ENCODE measurements around the gene KDM3A. TPM values are rescaled to one million over a fixed set of nuclear protein-coding genes. Genes with fewer than 3 reads are reported as not detected.

KDM3A gene
- total RNA-seq, 8 experiments from 2014 or later = 25.0 to 132 (median 57.8) TPM

DNA sequence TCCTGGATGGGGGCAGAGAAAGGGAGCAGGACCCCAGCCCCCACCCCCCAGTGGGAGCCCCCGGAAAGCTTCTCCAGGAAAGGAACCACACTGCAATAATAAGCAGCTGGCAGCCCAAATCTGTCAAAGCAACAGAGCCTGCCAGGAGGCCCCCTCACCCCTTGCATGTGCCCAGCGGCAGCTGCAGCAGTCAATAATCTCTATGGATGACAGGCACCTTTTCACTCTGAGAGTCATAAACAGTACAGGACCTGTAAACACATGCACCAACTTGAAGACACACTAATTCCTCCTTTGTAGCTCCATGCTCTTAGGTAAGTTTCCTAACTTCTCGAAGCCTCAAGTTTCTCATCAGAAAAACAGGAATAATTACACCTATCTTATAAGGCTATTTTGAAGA, 26.2 kb upstream of the KDM3A start:
- in situ Hi-C loops (cut with MboI; ENCODE audit: low pct_unique_long_range_greater_than_20kb in 2 of 9, low sequenced_read_pairs in 9 of 9, unreplicated experiment in 9 of 9) = no loop called here
- WGBS, 10 experiments = 0 to 82% (median 33%) methylated on average over 1 to 3 of the region's 3 CpGs; no CpG with 5 or more reads in 4 of the 10 experiments
- H3K4me3 ChIP-seq = no peak overlapping the region
- H3K27ac ChIP-seq = no peak overlapping the region
- peaks cover 8 to 11% of the 10 kb centered on the region in 2 donors for H3K4me1 ChIP-seq (replicated peaks in 1 of 2)
- peak in 5 of 8 experiments; percentile 40 to 67 (median 46) for ATAC-seq (replicated peaks in 6 of 8)

DNA sequence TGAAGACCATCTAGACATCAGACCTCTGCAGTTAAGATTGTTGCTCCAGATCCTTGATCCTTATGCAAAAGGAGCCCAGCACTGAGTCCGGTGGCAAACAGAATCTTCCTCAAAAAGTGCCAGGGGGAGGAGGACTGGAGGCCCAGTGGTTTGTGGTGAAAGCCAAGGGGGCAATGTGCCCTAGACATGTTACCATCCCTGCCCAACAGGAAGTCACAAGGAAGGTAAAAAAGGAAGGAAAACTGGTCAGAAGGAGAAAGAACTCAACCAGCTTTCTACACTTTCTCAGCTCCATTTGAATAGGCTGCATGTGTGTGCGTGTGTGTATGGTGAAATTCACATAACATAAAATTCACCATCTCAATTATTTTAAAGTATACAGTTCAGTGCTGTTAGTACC, 25.0 kb upstream of the KDM3A start:
- WGBS, 10 experiments = 43 to 100% (median 64%) methylated on average over 1 to 2 of the region's 2 CpGs; no CpG with 5 or more reads in 5 of the 10 experiments
- in situ Hi-C loops (cut with MboI; ENCODE audit: low pct_unique_long_range_greater_than_20kb in 2 of 9, low sequenced_read_pairs in 9 of 9, unreplicated experiment in 9 of 9) = no loop called here
- ATAC-seq (replicated peaks in 6 of 8) = no peak

DNA sequence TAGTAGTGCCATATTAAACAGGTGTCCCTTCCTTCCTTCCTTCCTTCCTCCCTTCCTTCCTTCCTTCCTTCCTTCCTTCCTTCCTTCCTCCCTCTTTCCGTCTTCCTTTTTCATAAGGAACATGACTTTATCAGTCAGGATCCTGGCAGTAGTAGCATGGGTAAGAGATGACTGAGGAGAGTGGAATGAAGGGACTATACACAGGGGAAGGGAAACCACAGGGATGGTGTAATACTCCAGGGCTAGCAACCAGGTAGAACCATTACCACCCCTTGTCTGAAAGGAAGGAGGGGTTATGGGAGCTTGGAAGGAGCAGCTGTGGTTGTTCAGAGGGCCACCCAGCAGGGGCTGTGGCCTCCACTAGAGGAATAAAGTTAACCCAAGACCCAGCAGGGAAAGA, 23.2 kb upstream of the KDM3A start:
- in situ Hi-C loops (cut with MboI; ENCODE audit: low pct_unique_long_range_greater_than_20kb in 2 of 9, low sequenced_read_pairs in 9 of 9, unreplicated experiment in 9 of 9) = no loop called here
- no peak overlapping the region for H3K4me3 ChIP-seq
- H3K4me1 ChIP-seq (replicated peaks in 1 of 2) = peaks cover 8 to 11% of the 10 kb centered on the region in 2 donors
- no peak for ATAC-seq (replicated peaks in 6 of 8)
- WGBS, 10 experiments = no CpG with 5 or more reads among the region's 1 CpG
- no peak overlapping the region for H3K27ac ChIP-seq

More for the DNA sequence above, 25.0 kb upstream of the KDM3A start:
- no peak overlapping the region for H3K4me3 ChIP-seq
- H3K27ac ChIP-seq = no peak overlapping the region
- H3K4me1 ChIP-seq (replicated peaks in 1 of 2) = peaks cover 8 to 11% of the 10 kb centered on the region in 2 donors

DNA sequence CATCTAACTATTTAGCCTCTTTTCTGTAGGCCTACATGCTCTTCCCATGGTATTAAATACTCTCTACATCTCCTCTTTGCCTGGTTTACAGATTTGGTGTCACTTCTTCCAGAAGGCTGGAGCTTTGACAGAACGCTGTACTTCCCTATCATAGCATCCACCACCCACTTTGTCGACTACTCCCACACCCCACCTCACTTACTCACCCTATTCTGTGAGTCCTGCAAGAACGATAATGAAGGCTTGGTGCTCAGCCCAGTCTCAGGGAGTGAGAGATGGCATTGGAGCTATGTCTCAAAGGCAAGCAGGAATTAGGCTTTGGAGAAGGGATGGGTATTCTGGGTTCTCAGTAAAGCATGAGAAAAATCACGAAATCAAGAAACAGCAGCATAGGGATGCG, 20.3 kb upstream of the KDM3A start:
- in situ Hi-C loops (cut with MboI; ENCODE audit: low pct_unique_long_range_greater_than_20kb in 2 of 9, low sequenced_read_pairs in 9 of 9, unreplicated experiment in 9 of 9) = no loop called here
- Histone ChIP-seq H3K27ac (no peak overlapping the region), H3K4me1 (replicated peaks in 1 of 2) (no peaks in the 10 kb centered on the region), H3K4me3 (no peak overlapping the region)
- 0 to 100% (median 81%) methylated on average over 1 to 4 of the region's 5 CpGs; no CpG with 5 or more reads in 1 of the 10 experiments for WGBS, 10 experiments
- ATAC-seq (replicated peaks in 6 of 8) = peak in 1 of 8 experiments; percentile 46

DNA sequence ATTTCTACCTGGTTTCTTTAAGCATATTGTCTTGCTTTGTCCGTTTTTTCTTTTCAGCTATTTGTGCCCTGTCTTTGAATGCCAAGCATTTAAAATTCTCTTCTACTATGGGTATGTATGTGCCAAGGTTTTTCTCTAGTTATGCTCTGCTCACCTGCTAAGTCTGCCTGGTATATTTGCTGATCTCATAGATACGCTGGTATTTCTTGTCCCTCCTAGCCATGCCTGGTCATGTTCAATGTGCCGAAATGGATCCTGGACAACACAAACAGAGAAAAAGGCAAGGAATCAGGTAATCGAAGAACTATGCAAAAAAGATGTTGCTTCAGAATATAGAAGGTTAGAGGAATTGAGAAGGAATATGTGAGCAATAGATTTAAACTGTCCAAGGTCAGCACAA, 14.9 kb upstream of the KDM3A start:
- whole genome bisulfite sequencing, 10 experiments = 39 to 100% (median 77%) methylated on average over 1 to 4 of the region's 4 CpGs
- in situ Hi-C loops (cut with MboI; ENCODE audit: low pct_unique_long_range_greater_than_20kb in 2 of 9, low sequenced_read_pairs in 9 of 9, unreplicated experiment in 9 of 9) = no loop called here
- H3K4me1 ChIP-seq (replicated peaks in 1 of 2) = no peaks in the 10 kb centered on the region
- H3K27ac ChIP-seq = no peak overlapping the region
- no peak overlapping the region for H3K4me3 ChIP-seq
- no peak for ATAC-seq (replicated peaks in 6 of 8)

DNA sequence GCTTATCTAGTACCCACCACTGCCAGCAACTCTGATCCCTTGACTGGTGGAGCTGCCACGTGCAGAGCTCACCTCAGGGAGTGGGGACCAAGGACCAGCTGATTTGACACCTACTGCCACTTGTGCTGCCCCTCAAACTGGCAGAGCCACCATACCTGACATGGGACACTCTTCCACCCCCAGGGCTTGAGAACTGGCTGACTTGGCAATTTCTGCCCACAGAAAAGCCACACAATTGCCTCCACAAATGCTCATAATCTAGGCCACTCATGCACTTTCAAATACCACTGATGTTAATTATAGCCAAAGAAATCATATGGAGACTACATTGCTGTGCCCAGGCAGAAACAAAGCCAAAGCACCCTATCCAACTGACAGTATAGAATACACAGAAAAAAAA, 11.8 kb upstream of the KDM3A start:
- in situ Hi-C loops (cut with MboI; ENCODE audit: low pct_unique_long_range_greater_than_20kb in 2 of 9, low sequenced_read_pairs in 9 of 9, unreplicated experiment in 9 of 9) = no loop called here
- Histone ChIP-seq H3K4me3 (no peak overlapping the region), H3K4me1 (replicated peaks in 1 of 2) (no peaks in the 10 kb centered on the region), H3K27ac (no peak overlapping the region)
- WGBS, 10 experiments = 33 to 67% methylated on average over 1 of the region's 1 CpG; no CpG with 5 or more reads in 8 of the 10 experiments
- ATAC-seq (replicated peaks in 6 of 8) = no peak

DNA sequence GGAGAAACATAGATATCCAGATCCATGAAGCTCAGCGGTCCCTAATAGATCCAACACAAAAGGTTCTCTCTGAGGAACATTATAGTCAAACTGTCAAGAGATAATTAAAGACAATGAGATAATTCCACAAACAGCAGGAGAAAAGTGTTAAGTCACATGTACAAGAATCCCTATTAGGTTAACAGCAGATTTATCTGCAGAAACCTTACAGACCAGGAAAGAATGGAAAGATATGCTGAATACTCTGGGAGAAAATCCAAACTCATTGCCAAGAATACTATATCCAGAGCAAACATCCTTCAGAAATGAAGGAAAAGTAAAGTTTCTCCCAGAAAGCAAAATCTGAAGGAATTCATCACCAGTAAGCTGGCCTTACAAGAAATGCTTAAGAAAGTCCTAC, 10.8 kb upstream of the KDM3A start:
- WGBS, 10 experiments = 50 to 100% (median 94%) methylated on average over 1 of the region's 1 CpG; no CpG with 5 or more reads in 2 of the 10 experiments
- no peak for ATAC-seq (replicated peaks in 6 of 8)
- in situ Hi-C loops (cut with MboI; ENCODE audit: low pct_unique_long_range_greater_than_20kb in 2 of 9, low sequenced_read_pairs in 9 of 9, unreplicated experiment in 9 of 9) = no loop called here

DNA sequence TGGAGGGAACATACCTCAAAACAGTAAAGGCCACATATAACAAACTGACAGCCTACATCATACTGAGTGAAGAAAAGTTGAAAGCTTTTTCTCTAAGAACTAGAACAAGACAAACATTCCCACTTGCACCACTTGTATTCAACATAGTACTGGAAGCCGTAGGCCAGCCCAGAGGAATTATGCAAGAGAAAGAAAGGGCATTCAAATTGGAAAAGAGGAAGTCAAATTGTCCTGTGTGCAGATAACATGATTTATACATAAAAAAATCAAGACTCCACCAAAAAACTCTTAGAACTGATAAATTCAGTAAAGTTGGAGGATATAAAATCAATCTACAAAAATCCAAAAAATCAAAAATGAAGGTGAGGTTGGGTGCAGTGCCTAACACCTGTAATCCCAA, 8.0 kb upstream of the KDM3A start:
- Histone ChIP-seq H3K27ac (no peak overlapping the region), H3K4me3 (no peak overlapping the region), H3K4me1 (replicated peaks in 1 of 2) (no peaks in the 10 kb centered on the region)
- ATAC-seq (replicated peaks in 6 of 8) = no peak
- WGBS, 10 experiments = 40 to 100% (median 79%) methylated on average over 1 of the region's 1 CpG; no CpG with 5 or more reads in 4 of the 10 experiments
- in situ Hi-C loops (cut with MboI; ENCODE audit: low pct_unique_long_range_greater_than_20kb in 2 of 9, low sequenced_read_pairs in 9 of 9, unreplicated experiment in 9 of 9) = no loop called here

More for the DNA sequence above, 10.8 kb upstream of the KDM3A start:
- H3K27ac ChIP-seq = no peak overlapping the region
- H3K4me1 ChIP-seq (replicated peaks in 1 of 2) = no peaks in the 10 kb centered on the region
- H3K4me3 ChIP-seq = no peak overlapping the region

DNA sequence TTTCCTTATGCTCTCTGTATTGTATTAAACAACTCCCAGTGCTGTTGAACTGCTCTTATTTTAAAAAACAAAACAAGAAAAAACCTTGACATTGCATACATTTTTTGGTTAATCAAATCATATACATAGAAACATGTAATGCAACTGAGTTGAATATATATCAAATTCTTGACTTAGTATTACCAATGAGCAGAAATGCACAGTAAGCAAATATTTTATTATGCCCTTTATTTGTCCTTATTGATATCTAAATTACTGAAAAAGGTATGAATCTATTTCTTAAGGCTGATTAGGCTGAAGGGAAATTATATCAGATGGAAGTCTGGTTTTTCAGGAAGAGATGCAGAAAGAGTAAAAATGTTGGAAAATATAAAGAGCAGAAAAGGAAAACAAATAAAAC, 6.9 kb upstream of the KDM3A start:
- ATAC-seq (replicated peaks in 6 of 8) = no peak
- Histone ChIP-seq H3K4me1 (replicated peaks in 1 of 2) (no peaks in the 10 kb centered on the region), H3K4me3 (no peak overlapping the region), H3K27ac (no peak overlapping the region)
- in situ Hi-C loops (cut with MboI; ENCODE audit: low pct_unique_long_range_greater_than_20kb in 2 of 9, low sequenced_read_pairs in 9 of 9, unreplicated experiment in 9 of 9) = no loop called here

DNA sequence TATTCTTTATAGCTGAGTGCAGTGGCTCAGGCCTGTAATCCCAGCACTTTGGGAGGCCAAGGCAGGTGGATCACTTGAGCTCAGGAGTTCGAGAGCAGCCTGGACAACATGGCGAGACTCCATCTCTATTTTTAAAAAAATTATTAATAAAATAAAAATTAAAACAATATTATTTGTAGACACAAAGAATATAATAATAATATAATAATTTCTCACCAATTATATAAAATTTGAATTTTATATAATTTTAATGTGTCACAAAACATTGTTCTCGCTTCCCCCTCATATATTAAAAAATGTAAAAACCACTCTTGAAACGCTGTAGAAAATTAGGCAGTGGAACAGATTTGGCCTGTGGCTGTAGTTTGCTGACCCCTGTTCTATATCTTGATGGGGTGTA, 5.6 kb upstream of the KDM3A start:
- no peak for ATAC-seq (replicated peaks in 6 of 8)
- Histone ChIP-seq H3K4me3 (no peak overlapping the region), H3K4me1 (replicated peaks in 1 of 2) (no peaks in the 10 kb centered on the region), H3K27ac (no peak overlapping the region)
- in situ Hi-C loops (cut with MboI; ENCODE audit: low pct_unique_long_range_greater_than_20kb in 2 of 9, low sequenced_read_pairs in 9 of 9, unreplicated experiment in 9 of 9) = no loop called here
- 40 to 100% (median 60%) methylated on average over 1 to 4 of the region's 4 CpGs for WGBS, 10 experiments

DNA sequence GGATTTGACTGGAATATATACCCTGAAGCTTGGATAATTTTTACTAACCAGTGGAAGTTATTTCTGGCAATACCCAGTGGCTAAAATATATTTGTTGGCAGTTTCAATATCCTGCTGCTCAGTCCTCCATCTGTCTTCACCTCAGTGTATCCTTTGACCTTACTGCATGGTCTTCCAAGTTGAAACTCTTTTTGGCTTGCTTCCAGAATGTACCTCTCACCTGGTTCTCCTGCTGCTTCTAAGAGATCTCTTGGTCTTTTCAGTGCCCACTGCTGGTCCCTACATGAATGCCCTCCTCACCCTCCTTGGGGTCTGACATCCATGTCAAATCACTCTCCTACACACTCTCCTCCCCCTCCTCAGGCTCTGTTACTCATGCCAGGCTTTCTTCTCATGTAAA, 4.8 kb upstream of the KDM3A start:
- H3K27ac ChIP-seq = no peak overlapping the region
- in situ Hi-C loops (cut with MboI; ENCODE audit: low pct_unique_long_range_greater_than_20kb in 2 of 9, low sequenced_read_pairs in 9 of 9, unreplicated experiment in 9 of 9) = no loop called here
- no peaks in the 10 kb centered on the region for H3K4me1 ChIP-seq (replicated peaks in 1 of 2)
- ATAC-seq (replicated peaks in 6 of 8) = no peak
- no peak overlapping the region for H3K4me3 ChIP-seq

DNA sequence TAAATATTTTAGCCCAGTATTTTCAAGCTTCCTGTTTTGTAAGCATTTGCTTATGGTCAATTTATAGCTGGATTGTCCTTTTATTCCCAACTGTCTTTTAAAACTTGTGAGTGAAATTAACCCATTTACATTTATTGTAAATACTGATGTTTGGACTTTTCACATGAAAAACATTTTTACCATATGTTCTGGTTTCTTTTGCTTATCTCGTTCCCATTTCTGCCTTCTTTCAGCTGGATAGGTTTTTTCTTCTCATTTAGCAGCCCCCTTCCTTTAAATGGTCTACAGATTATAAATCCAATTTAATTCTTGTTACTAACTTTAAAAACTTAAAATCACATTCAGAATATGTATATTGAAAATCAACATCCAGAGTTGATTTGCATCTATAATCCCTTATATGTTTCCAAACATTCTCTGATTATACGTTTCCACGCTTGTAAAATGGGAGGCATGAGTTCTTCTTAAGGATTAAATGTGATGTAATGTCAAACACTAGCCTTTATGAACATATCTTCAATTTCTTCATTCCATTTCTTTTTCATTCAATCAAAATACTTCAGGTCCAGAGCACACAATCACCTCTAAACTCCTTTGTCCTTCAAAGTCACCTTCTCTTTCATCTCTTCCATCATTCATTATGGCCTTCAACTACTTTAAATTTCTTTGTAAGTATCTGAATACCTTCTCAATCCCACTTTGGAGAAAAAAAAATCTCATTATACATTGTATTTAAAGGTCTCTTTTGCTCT, 1.1 kb upstream of the KDM3A start:
- in situ Hi-C loops (cut with MboI; ENCODE audit: low pct_unique_long_range_greater_than_20kb in 2 of 9, low sequenced_read_pairs in 9 of 9, unreplicated experiment in 9 of 9) = no loop called here
- peak overlapping the region; percentile 98 for H3K27ac ChIP-seq
- H3K4me3 ChIP-seq = peak overlapping the region in 4 of 5 donors; percentile 3 to 82 (median 10)
- H3K4me1 ChIP-seq (replicated peaks in 1 of 2) = peaks cover 13 to 15% of the 10 kb centered on the region in 2 donors
- 82 to 100% (median 96%) methylated on average over 2 to 3 of the region's 3 CpGs; no CpG with 5 or more reads in 1 of the 10 experiments for WGBS, 10 experiments
- ATAC-seq (replicated peaks in 6 of 8) = no peak

DNA sequence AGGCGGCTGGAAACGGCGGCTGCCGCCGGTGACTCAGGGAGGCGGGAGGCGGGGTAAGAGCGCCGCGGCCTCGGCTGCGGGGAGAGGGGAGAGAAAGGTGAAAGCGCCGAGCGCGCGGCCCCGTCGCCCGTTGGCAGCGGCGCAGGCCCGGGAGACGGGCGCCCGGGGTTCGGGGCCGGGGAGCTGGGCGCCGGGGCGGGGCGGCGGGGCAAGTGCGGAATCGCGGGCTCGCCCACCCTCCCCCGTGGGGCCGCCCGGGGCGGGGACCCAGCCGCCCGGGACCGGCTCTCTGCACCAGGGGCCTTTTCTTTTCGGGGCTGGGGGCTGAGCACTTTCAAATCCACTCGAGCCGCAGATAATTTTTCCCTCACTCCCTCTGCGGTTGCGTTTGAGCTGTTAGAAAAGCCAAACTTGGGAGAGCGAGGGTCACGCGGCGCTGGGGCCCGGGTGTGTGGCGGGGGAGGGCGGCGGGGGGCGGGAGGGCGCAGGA, 266 bp downstream of the KDM3A start:
- in situ Hi-C loops (cut with MboI; ENCODE audit: low pct_unique_long_range_greater_than_20kb in 2 of 9, low sequenced_read_pairs in 9 of 9, unreplicated experiment in 9 of 9) = no loop called here
- Histone ChIP-seq H3K27ac (peak overlapping the region; percentile 83 to 95), H3K4me1 (replicated peaks in 1 of 2) (peaks cover 13 to 21% of the 10 kb centered on the region in 2 donors), H3K4me3 (peak overlapping the region; percentile 65 to 93 (median 82))
- peak in 7 of 8 experiments; percentile 1 to 10 (median 3) for ATAC-seq (replicated peaks in 6 of 8)
- no CpG with 5 or more reads among the region's 59 CpGs for WGBS, 10 experiments
